Measurements from ENCODE around the gene TRIM5. TPM values are rescaled to one million over a fixed set of nuclear protein-coding genes. Genes with fewer than 3 reads are reported as not detected.
"Not testable (repeated sequence)": the region's sequence is repeated elsewhere in the genome, so short reads cannot be mapped to it uniquely, and the experiment has no call there.

The TRIM5 gene
- total RNA-seq, 4 donors from 2014 or later: 12.6 to 15.7 (median 14.9) TPM

DNA sequence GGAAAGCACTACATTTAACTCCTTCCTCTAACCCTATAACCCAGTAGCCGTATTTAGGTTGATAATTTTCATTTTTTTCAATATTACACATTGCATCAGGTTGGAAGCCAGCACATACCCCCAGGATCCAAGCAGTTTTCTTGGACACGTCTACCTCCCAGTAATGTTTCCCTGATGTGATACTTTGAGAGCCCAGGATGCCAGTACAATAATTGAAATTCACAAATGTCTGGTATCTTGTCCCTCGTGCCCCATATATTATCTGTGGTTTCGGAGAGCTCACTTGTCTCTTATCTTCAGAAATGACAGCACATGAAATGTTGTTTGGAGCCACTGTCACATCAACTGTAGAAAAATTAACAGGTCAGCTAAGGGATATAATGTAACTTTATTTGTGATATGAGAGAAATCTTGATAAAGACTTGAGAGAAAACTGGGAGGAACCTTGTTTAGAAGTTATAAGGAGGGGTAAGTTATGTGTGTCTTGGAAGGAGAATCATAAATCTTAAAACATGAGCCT is 19.8 kb downstream of the TRIM5 start:
- WGBS, 2 donors: 90 to 93% methylated on average over 4 of the region's 4 CpGs
- H3K4me1 ChIP-seq: no peaks in the 10 kb centered on the region
- DNase-seq: no peak
- no peak overlapping the region for H3K4me3 ChIP-seq
- no peak overlapping the region for H3K27ac ChIP-seq
- intact Hi-C loops (cut with DNase I): no loop called here
- H3K9me3 ChIP-seq: no peaks in the 10 kb centered on the region
- peaks cover 5 to 84% (median 6%) of the 10 kb centered on the region in 3 donors for H3K36me3 ChIP-seq
- no peaks in the 10 kb centered on the region for H3K27me3 ChIP-seq
- TF ChIP-seq CTCF (IDR thresholded peaks at IDR 0.05) (no peak), POLR2A (IDR thresholded peaks at IDR 0.05) (no peak)

DNA sequence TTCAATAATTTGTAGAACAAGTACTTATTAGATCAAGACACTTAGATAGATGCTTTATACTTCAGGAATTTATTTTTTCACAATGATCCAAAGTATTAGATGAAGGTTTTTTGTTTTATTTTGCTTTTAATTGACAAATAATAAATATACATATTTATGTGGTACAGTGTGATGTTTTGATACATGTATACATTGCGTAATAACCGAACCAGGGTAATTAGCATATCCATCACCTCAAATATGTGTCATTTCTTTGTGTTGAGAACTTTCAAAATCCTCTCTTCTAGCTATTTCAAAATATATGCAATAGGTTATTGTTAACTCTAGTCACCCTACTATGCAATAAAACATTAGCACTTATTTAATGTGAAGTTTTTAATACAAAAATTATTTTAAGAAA is 21.4 kb downstream of the TRIM5 start:
- H3K9me3 ChIP-seq: no peaks in the 10 kb centered on the region
- no peak for DNase-seq
- WGBS, 2 donors: 84 to 89% methylated on average over 2 of the region's 2 CpGs
- H3K4me3 ChIP-seq: no peak overlapping the region
- no peak overlapping the region for H3K27ac ChIP-seq
- TF ChIP-seq POLR2A (IDR thresholded peaks at IDR 0.05) (no peak), CTCF (IDR thresholded peaks at IDR 0.05) (no peak)
- H3K27me3 ChIP-seq: no peaks in the 10 kb centered on the region
- H3K4me1 ChIP-seq: no peaks in the 10 kb centered on the region
- intact Hi-C loops (cut with DNase I): no loop called here
- peaks cover 5 to 68% (median 6%) of the 10 kb centered on the region in 3 donors for H3K36me3 ChIP-seq

GRCh38 chr11:5658318-5658717 is 26.6 kb downstream of the TRIM5 start:
- no peak for DNase-seq
- WGBS, 2 donors: 96% methylated on average over 5 of the region's 5 CpGs
- no peak overlapping the region for H3K4me3 ChIP-seq
- H3K27me3 ChIP-seq: no peaks in the 10 kb centered on the region
- TF ChIP-seq POLR2A (IDR thresholded peaks at IDR 0.05) (no peak), CTCF (IDR thresholded peaks at IDR 0.05) (no peak)
- H3K36me3 ChIP-seq: peaks cover 0 to 17% (median 0%) of the 10 kb centered on the region in 3 donors
- H3K9me3 ChIP-seq: no peaks in the 10 kb centered on the region
- no peak overlapping the region for H3K27ac ChIP-seq
- intact Hi-C loops (cut with DNase I): no loop called here
- no peaks in the 10 kb centered on the region for H3K4me1 ChIP-seq

DNA sequence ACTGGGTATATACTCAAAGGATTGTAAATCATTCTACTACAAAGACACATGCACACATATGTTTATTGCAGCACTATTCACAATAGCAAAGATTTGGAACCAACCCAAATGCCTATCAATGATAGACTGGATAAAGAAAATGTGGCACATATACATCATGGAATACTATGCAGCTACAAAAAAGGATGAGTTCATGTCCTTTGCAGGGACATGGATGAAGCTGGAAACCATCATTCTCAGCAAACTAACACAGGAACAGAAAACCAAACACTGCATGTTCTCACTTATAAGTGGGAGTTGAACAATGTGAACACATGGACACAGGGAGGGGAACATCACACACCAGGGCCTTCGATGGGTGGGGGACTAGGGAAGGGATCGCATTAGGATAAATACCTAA is 27.9 kb downstream of the TRIM5 start:
- WGBS, 2 donors: 96 to 100% methylated on average over 2 of the region's 2 CpGs
- H3K9me3 ChIP-seq; H3K4me1 ChIP-seq; H3K36me3 ChIP-seq; DNase-seq; H3K27me3 ChIP-seq; H3K4me3 ChIP-seq; intact Hi-C loops (cut with DNase I); H3K27ac ChIP-seq: not testable (repeated sequence)

GRCh38 chr11:5655474-5655873 is 29.4 kb downstream of the TRIM5 start:
- WGBS, 2 donors: 86 to 95% methylated on average over 4 of the region's 4 CpGs
- intact Hi-C loops (cut with DNase I): no loop called here
- no peak for DNase-seq
- Histone ChIP-seq H3K36me3 (no peaks in the 10 kb centered on the region), H3K4me3 (no peak overlapping the region), H3K9me3 (no peaks in the 10 kb centered on the region), H3K27me3 (no peaks in the 10 kb centered on the region), H3K27ac (no peak overlapping the region), H3K4me1 (no peaks in the 10 kb centered on the region)
- TF ChIP-seq POLR2A (IDR thresholded peaks at IDR 0.05) (no peak), CTCF (IDR thresholded peaks at IDR 0.05) (no peak)

DNA sequence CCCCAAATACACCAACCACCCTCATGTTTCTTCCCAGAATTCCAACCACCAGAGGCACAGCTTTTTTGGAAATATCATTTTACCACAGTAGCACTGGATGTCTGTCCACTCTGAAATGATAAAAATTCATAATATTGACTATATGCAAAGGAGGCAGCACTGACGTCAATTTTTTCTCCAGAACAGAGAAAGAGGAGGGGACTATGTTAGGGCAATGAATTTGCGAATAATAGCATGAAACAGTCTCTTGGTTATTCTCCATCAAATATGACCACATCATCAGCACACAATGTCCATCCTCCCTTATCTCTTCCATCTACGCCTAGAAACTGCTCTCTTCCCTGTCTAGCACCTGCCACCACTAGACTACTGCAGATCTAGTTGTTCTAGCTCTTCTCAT is 38.7 kb downstream of the TRIM5 start:
- no peaks in the 10 kb centered on the region for H3K9me3 ChIP-seq
- TF ChIP-seq POLR2A (IDR thresholded peaks at IDR 0.05): no peak
- no peak for TF ChIP-seq CTCF (IDR thresholded peaks at IDR 0.05)
- intact Hi-C loops (cut with DNase I): no loop called here
- no peaks in the 10 kb centered on the region for H3K4me1 ChIP-seq
- no peak overlapping the region for H3K27ac ChIP-seq
- H3K4me3 ChIP-seq: no peak overlapping the region
- 93 to 96% methylated on average over 3 of the region's 3 CpGs for WGBS, 2 donors
- H3K36me3 ChIP-seq: peaks cover 0 to 37% (median 0%) of the 10 kb centered on the region in 3 donors
- H3K27me3 ChIP-seq: no peaks in the 10 kb centered on the region
- DNase-seq: no peak

All from esophagus squamous epithelium (tissue), 5 donors.